Measurements from ENCODE around the gene AP2A1. TPM values are rescaled to one million over a fixed set of nuclear protein-coding genes. Genes with fewer than 3 reads are reported as not detected.

AP2A1 gene
- total RNA-seq, 4 donors from 2014 or later: 94.2 to 142 (median 131) TPM

DNA sequence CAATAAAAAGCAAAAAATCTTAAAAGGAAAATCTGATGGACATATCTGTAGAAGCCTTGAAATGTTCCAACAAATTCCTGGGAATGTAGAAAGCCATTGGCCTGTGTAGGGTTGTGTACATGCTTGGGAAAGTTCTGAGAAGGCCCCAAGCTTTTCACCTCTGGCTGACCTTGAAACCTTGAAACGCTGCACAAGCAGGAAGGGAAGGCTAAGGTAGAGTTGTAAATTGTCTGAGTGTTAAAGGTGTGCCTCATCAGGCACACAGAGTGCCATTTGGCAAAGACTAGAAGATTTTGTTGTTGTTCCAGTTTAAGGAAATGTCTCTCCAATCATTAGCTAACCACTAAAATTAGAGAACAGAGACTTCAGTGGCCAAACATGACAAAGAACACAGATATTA is 14.1 kb upstream of the AP2A1 start:
- Histone ChIP-seq H3K4me1 (no peaks in the 10 kb centered on the region), H3K27me3 (no peaks in the 10 kb centered on the region), H3K9me3 (no peaks in the 10 kb centered on the region), H3K27ac (no peak overlapping the region), H3K4me3 (no peak overlapping the region), H3K36me3 (no peaks in the 10 kb centered on the region)
- ATAC-seq (no peak), DNase-seq (no peak)
- in situ Hi-C loops (cut with MboI; ENCODE audit: low sequenced_read_pairs in 4 of 4): no loop called here
- intact Hi-C loops (cut with DNase I; ENCODE audit: low total_unique reads): no loop called here
- TF ChIP-seq, protein P1, sequence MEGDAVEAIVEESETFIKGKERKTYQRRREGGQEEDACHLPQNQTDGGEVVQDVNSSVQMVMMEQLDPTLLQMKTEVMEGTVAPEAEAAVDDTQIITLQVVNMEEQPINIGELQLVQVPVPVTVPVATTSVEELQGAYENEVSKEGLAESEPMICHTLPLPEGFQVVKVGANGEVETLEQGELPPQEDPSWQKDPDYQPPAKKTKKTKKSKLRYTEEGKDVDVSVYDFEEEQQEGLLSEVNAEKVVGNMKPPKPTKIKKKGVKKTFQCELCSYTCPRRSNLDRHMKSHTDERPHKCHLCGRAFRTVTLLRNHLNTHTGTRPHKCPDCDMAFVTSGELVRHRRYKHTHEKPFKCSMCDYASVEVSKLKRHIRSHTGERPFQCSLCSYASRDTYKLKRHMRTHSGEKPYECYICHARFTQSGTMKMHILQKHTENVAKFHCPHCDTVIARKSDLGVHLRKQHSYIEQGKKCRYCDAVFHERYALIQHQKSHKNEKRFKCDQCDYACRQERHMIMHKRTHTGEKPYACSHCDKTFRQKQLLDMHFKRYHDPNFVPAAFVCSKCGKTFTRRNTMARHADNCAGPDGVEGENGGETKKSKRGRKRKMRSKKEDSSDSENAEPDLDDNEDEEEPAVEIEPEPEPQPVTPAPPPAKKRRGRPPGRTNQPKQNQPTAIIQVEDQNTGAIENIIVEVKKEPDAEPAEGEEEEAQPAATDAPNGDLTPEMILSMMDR (IDR thresholded peaks at IDR 0.05 in 4 of 5, conservative IDR thresholded peaks at IDR 0.05 in 1 of 5): no peak
- TF ChIP-seq POLR2A (IDR thresholded peaks at IDR 0.05): no peak

DNA sequence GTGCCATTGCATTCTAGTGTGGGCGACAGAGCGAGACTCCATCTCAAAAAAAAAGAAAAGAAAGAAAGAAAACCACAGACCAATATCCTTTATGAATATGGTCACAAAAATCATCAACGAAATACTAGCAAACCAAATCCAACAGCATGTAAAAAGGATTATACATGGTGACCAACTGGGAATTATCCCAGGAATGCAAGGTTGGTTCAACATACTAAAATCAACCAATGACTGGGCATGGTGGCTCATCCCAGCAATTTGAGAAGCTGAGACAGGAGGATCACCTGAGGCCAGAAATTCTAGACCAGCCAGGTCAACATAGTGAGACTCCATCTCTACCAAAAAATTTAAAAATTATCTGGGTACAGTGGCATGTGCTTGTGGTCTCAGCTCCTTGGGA is 10.8 kb upstream of the AP2A1 start:
- H3K27ac ChIP-seq: no peak overlapping the region
- no peaks in the 10 kb centered on the region for H3K4me1 ChIP-seq
- no peak for TF ChIP-seq POLR2A (IDR thresholded peaks at IDR 0.05)
- TF ChIP-seq, protein P1 (IDR thresholded peaks at IDR 0.05 in 4 of 5, conservative IDR thresholded peaks at IDR 0.05 in 1 of 5): no peak
- H3K4me3 ChIP-seq: no peak overlapping the region
- no peaks in the 10 kb centered on the region for H3K9me3 ChIP-seq
- DNase-seq (no peak), ATAC-seq (no peak)
- no peaks in the 10 kb centered on the region for H3K36me3 ChIP-seq
- no peaks in the 10 kb centered on the region for H3K27me3 ChIP-seq
- intact Hi-C loops (cut with DNase I; ENCODE audit: low total_unique reads) (no loop called here), in situ Hi-C loops (cut with MboI; ENCODE audit: low sequenced_read_pairs in 4 of 4) (no loop called here)

DNA sequence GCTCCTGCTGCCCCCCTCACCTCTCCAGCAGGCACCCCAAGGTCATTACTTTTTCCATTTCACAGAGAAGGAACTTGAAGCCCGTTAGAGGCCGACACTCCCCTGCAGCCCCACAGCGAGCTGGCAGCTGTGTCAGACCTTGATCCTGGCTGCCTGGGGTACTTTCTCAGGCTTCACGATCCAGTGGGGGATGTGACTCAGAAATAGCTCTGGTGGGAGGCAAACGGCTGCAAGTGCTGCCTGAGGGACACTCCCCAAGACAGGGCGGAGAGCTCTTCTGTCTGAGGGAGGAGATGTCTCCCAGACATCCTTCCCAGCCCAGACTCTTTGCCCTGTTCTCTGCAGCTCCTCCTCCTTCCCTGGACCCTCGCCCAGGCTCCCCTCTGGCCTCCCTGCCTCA is 8.5 kb upstream of the AP2A1 start:
- intact Hi-C loops (cut with DNase I; ENCODE audit: low total_unique reads) (no loop called here), in situ Hi-C loops (cut with MboI; ENCODE audit: low sequenced_read_pairs in 4 of 4) (no loop called here)
- DNase-seq (no peak), ATAC-seq (no peak)
- no peaks in the 10 kb centered on the region for H3K36me3 ChIP-seq
- no peaks in the 10 kb centered on the region for H3K27me3 ChIP-seq
- TF ChIP-seq POLR2A (IDR thresholded peaks at IDR 0.05): no peak
- TF ChIP-seq, protein P1 (IDR thresholded peaks at IDR 0.05 in 4 of 5, conservative IDR thresholded peaks at IDR 0.05 in 1 of 5): no peak
- H3K4me1 ChIP-seq: no peaks in the 10 kb centered on the region
- H3K9me3 ChIP-seq: no peaks in the 10 kb centered on the region
- no peak overlapping the region for H3K4me3 ChIP-seq
- no peak overlapping the region for H3K27ac ChIP-seq

DNA sequence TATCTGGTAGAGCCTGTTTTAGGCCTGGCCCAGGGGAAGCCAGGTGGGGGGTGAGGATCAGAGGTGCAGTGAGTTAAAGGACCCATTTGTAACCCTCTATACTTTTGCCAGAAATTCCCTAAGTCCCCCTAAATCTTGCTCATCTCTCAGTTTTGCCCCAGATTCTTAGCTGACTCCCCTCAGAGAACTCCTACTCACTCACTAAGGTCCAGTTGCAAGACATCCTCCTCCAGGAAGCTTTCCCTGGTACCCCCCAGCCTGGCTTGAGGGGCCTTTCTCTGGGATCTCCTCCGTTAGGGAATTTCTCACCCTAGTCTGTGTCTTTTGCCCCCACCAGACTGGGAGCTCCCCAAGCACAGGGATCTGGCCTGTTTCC is 5.6 kb upstream of the AP2A1 start:
- no peak for TF ChIP-seq POLR2A (IDR thresholded peaks at IDR 0.05)
- TF ChIP-seq, protein P1 (IDR thresholded peaks at IDR 0.05 in 4 of 5, conservative IDR thresholded peaks at IDR 0.05 in 1 of 5): no peak
- ATAC-seq (no peak), DNase-seq (no peak)
- Histone ChIP-seq H3K36me3 (no peaks in the 10 kb centered on the region), H3K27ac (peak overlapping the region; percentile 27 to 68 (median 44)), H3K4me1 (peaks cover 7 to 8% of the 10 kb centered on the region in 2 donors), H3K27me3 (no peaks in the 10 kb centered on the region), H3K9me3 (no peaks in the 10 kb centered on the region), H3K4me3 (no peak overlapping the region)
- in situ Hi-C loops (cut with MboI; ENCODE audit: low sequenced_read_pairs in 4 of 4): no loop called here
- intact Hi-C loops (cut with DNase I; ENCODE audit: low total_unique reads): loop anchor here (10.0 kb wide), 1 partner anchor 1986 kb away; the partner anchor contains the start of gene SELENOW
